SKM-1 treated with dmso at 0.1 percent for 144 hours (cell line): ENCODE measurements around the gene ATG10.
"Not testable (repeated sequence)": the region's sequence is repeated elsewhere in the genome, so short reads cannot be mapped to it uniquely, and the experiment has no call there.

Experiments used
- DNase-seq: peaks from one replicate; lab custom pipeline; 2025; ENCODE audit not compliant: unreplicated experiment; lab: John Stamatoyannopoulos, UW

Gene ATG10

DNA sequence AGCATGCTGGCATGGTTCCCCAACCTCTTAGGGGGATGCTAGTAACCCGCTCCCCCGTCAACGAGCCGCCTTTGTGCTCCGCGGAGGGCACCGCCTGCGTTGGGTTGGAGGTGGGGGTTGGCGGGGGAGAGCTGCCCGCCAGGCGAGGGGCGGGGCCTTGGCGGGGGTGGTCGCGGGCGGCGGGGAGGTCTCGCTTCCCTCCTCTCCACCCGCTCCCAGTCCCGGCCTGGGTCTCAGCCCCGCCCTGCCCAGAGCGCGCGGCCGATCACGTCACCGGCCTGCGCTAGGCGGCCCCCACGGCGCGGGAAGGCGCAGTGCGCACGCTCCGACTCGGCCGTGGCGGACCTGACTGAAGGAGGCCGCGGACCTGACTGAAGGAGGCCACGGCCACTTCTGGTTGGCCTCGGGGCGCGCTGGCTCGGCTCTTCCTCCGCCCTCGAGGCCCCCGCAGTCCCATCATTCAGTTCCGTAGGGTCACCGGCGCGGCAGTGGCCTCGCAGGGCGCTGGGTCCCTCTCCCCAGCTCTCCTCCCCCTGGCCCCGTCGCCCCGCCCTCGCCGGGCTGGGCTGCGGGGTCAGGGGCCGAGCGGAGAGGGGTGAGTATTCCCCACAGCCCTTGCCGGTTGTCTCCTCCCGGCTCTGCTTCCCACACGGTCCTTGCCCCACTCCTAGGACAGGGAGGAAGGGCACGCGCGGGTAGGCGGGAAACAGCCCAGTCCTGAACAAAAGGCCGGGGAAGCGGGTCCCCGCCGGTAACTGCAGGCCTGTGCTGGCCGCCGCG is at the start of gene ATG10:
TSS of gene ATG10 (plus strand) at position 312 of the 780 bp plus-strand sequence. CDS start 15,548 bp downstream, outside the sequence.
- DNase-seq: peak; percentile 72

- no peak for DNase-seq
Measured at GRCh38 chr5:81922854-81923279, 49.0 kb upstream of the ATG10 start.

DNA sequence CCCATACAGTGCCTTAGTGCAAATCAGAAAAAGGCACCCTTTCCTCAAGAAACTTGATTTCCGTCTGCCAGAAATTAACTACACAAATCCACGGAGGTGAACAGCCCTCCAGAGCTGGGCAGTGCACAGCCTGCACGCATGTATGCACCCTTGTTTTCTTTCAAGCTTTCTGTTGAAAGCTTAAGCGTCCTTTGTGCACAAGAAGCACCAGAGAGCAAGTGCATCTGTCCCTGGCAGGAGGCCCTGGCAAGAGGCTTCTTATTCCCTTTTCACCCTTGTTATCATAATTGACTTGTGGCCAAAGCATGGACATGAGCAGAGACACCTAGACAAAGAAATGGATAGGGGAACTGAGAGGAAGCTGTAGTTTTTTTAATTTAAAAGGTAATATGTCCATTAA is 47.4 kb upstream of the ATG10 start:
- DNase-seq: no peak

DNA sequence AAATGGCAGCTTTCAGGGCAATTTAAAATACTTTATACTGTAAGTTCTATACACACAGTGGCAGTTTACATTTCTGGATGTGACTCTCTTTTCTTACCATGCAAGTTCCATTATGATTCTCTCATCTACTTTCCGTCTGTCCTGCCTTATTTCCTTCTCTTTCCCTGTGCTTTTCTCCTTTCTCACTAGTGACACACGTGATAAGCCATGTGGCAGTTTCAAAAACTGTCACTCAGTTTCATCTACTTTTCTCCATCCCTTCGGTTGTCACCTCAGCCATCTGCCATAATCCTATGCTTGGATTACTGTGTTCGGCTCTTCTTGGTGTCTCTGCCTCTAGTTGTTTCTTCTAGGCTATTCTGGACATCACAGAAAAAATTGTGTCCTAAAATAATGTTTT is 46.8 kb upstream of the ATG10 start:
- DNase-seq: no peak

DNA sequence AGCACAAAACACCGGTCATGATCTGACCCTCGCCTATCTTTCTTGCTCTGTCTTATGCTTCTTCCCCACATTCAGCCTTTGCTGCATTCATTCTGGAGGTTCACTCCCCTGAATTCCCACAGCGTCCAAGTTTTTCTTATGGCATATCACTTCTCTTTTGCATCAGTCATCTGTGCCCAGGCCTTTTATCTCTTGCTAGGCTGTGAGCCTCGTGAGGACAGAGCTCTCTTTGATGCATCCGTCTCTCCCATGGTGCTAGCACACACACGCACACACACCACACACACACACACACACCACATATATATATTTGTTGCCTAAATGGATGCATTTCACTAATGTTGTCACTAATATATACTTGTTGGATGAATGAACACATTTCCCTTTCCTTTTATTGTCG is 45.8 kb upstream of the ATG10 start:
- no peak for DNase-seq

DNA sequence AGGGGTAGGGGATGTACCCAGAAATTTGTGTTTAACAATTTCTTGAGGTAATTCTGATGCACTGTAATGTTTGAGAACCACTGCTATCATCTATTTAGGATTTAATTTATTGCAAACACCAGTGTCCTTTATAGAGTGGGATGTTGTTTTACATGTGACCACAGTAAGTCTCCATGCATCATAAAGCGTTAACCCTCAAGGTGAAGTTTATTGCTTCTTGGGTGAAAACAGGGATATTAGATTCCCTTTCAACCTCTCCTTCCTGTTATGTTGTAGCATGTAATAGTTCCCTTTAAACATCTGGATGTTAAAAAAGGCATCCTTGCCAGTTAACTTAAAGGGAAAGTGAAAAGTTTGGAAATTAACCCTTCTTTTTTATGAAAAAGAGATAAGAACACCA is 35.8 kb upstream of the ATG10 start:
- no peak for DNase-seq

- DNase-seq: no peak
Measured at GRCh38 chr5:81936750-81937149, 35.1 kb upstream of the ATG10 start.

GRCh38 chr5:81942746-81943145 is 29.1 kb upstream of the ATG10 start:
- DNase-seq: no peak

- DNase-seq: no peak
Measured at GRCh38 chr5:81948349-81948748, 23.5 kb upstream of the ATG10 start.

GRCh38 chr5:81949462-81949861 is 22.4 kb upstream of the ATG10 start:
- no peak for DNase-seq

- no peak for DNase-seq
Measured at GRCh38 chr5:81950996-81951395, 20.8 kb upstream of the ATG10 start.

- not testable (repeated sequence) for DNase-seq
Measured at GRCh38 chr5:81954796-81955195, 17.0 kb upstream of the ATG10 start.

DNA sequence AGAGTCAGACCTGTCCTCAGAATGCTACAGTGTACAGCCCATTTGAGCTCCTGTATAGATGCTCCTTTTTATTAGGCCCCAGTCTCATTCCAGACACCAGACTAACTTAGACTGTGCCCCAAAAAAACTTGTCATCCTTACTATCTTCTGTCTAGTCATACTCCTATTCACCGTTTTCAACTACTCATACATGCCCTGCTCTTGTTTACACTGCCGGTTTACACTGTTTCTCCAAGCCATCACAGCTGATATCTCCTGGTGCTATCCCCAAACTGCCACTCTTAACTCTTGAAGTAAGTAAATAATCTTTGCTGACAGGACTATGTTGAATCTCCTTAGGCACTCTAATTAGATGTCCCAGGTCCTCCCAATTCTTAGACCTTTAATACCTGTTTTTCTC is 13.7 kb upstream of the ATG10 start:
- not testable (repeated sequence) for DNase-seq

- DNase-seq: no peak
Measured at GRCh38 chr5:81961651-81962440, 10.0 kb upstream of the ATG10 start.

GRCh38 chr5:81963544-81963943 is 8.3 kb upstream of the ATG10 start:
- DNase-seq: no peak

GRCh38 chr5:81965524-81965923 is 6.3 kb upstream of the ATG10 start:
- no peak for DNase-seq

DNA sequence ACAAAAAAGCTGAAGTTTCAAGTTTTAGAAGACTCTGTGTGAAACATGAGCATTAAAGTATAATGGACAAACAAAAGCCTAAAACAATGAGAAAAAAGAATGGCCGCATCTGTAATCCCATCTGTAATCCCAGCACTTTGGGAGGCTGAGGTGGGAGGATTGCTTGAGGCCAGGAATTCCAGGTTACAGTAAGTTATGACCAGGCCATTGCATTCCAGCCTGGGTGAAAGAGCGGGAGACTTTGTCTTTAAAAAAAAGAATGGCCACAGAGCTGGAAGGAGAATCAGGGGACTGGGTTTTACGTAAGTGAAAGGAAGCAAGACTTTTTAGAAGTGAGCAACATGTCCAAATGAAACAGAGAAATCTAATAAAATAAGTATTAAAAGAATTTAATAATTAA is 2.6 kb upstream of the ATG10 start:
- DNase-seq: no peak

DNA sequence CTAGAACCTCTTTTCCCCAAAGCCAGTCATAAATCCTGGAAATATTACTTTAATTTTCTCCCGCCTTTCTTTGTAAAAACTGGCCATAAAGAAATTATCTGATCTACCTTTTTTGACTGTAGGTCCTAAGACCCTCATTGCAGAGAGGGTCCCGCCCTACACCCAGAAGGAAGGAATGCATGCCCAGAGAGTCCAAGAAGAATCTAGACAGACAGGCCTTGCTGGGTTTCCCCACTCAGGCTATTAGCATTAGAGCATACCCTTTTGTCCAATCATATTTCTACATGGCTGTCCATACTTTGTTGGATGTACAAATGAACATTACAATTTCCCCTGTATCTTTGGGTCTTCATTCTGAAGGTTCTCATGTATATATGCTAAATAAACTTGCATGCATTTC is 1.9 kb upstream of the ATG10 start:
- no peak for DNase-seq

- DNase-seq: no peak
Measured at GRCh38 chr5:81971111-81971711, 612 bp upstream of the ATG10 start.

GRCh38 chr5:81972492-81972783 is 615 bp downstream of the ATG10 start:
- DNase-seq: no peak

GRCh38 chr5:81980160-81980559 is 8.3 kb downstream of the ATG10 start:
- DNase-seq: no peak

- no peak for DNase-seq
Measured at GRCh38 chr5:81980598-81981260, 8.9 kb downstream of the ATG10 start.
